Kidney (tissue), 14 donors: ENCODE results near the gene NR1H2. TPM values are rescaled to one million over a fixed set of nuclear protein-coding genes. Genes with fewer than 3 reads are reported as not detected.
"Not testable (repeated sequence)": the region's sequence is repeated elsewhere in the genome, so short reads cannot be mapped to it uniquely, and the experiment has no call there.

Experiments used
- DNase-seq, 5 donors: peaks; one replicate each; pipeline ENCODE4 v3.0.0-alpha.2; 2013 to 2020
- FAIRE-seq: peaks from 2 replicates; lab custom pipeline; 2012; peaks lifted over from hg19 to GRCh38; lab: Jason Lieb, UNC
- H3K27ac ChIP-seq, 2 donors: one replicate each; pipeline ENCODE4 v1.7.0; 2013; ENCODE audit warnings: low read depth in 2 of 2, low read length in 2 of 2, inconsistent platforms in 1 of 2
- H3K27me3 ChIP-seq: one replicate; pipeline ENCODE4 v1.7.1; 2013; ENCODE audit warnings: low read length, inconsistent platforms; ENCODE audit not compliant: control insufficient read depth, insufficient read depth
- H3K36me3 ChIP-seq, 3 donors: one replicate each; pipeline versions ENCODE4 v1.7.0 to v1.7.1; 2013; ENCODE audit warnings: low read length in 3 of 3, control low read depth in 1 of 3, inconsistent platforms in 1 of 3; ENCODE audit not compliant: insufficient read depth in 3 of 3, control insufficient read depth in 2 of 3
- H3K4me1 ChIP-seq, 3 donors: one replicate each; pipeline versions ENCODE4 v1.7.0 to v1.7.1; 2013; ENCODE audit warnings: low read length in 3 of 3, inconsistent platforms in 1 of 3, low read depth in 1 of 3; ENCODE audit not compliant: control insufficient read depth in 2 of 3, insufficient read depth in 2 of 3
- H3K4me3 ChIP-seq, 3 donors: one replicate each; pipeline versions ENCODE4 v1.7.0 to v1.8.1; 2013; ENCODE audit warnings: low read length in 3 of 3, control low read depth in 1 of 3, inconsistent platforms in 1 of 3
- H3K9ac ChIP-seq, 3 donors: one replicate each; pipeline versions ENCODE4 v1.7.0 to v1.7.1; 2013; ENCODE audit warnings: low read length in 3 of 3, control low read depth in 1 of 3, inconsistent platforms in 1 of 3
- H3K9me3 ChIP-seq, 3 donors: one replicate each; pipeline versions ENCODE4 v1.7.0 to v1.7.1; 2013; ENCODE audit warnings: low read length in 3 of 3, control low read depth in 1 of 3, inconsistent platforms in 1 of 3; ENCODE audit not compliant: control insufficient read depth in 2 of 3, insufficient read depth in 1 of 3
- intact Hi-C: fragments of 100-400 bp; cut with DNase I; formaldehyde crosslinking; loops from one replicate; pipeline ENCODE4 v1.11.1; 2022
- polyA plus RNA-seq: library from polyadenylated mRNA; stranded (reverse); fragments of 350-450 nt; fragmentation: Illumina TruSeq; extraction: RNeasy Lipid Tissue Mini Kit (QIAGEN cat#74804); gene quantifications from one replicate; pipeline ENCODE4 v1.2.3, GENCODE V29; 2014; ENCODE audit warnings: low read depth, low replicate concordance; ENCODE audit not compliant: insufficient read depth
- total RNA-seq: library from RNA; stranded (reverse); fragmentation: NEBNext Ultra II Directional; extraction: Animal tissue kit (Norgen Biotek cat#: 25700); gene quantifications from one replicate; pipeline ENCODE4 v1.2.1, GENCODE V29; 2021
- TF ChIP-seq, protein P1 (sequence below): IDR thresholded peaks from 3 replicates; pipeline ENCODE4 v1.5.1; 2012; ENCODE audit warnings: mild to moderate bottlenecking, moderate library complexity, borderline replicate concordance; ENCODE audit not compliant: insufficient read depth; ENCODE audit errors: extremely low read depth
- donor health status: control.
- donor health status: control.
- donor health status: control.
- donor health status: control.
- donor health status: control.
- donor health status: DM: yes; HTN: yes; CAD: no.
- donor health status: Normal renal cell carcinoma (clear cell type).

Gene NR1H2
- total and polyA plus RNA-seq, 2 donors from 2014 or later: 59.7 to 80.4 TPM

DNA sequence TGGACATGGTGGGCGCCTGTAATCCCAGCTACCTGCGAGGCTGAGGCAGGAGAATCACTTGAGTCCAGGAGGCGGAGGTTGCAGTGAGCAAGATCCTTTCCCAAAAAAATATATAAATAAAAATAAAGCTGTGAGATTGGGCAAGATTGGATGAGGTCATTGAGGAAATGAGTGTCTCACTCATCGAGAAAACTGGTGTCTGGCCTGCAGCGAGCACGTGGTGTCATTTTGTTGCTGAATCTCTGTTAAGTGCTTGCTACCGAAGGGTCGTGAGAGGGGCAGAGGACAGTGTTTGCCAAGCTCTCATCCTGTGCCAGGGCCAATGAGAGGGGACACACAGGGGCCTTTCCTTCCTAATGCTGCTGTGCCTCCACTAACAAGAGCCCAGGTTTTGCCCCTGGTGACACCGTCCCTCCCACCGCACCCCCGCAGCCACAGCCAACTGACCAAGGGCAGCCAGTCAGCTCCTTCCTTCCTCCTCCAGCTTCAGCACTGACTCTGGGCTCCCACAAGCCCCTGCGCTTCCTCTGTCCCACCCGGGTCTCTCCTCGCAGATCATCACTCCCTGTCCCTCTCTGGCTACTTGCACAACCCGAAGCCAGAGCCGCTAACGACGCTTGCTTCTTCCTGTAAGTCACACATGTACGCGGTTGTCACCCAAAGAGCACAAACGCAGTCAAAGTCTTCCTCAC is 11.1 kb downstream of the NR1H2 start:
- no peaks in the 10 kb centered on the region for H3K9me3 ChIP-seq
- FAIRE-seq: no peak
- DNase-seq: peak in 1 of 5 donors; percentile 73
- no peak overlapping the region for H3K27ac ChIP-seq
- H3K4me3 ChIP-seq: no peak overlapping the region
- no peak overlapping the region for H3K9ac ChIP-seq
- no peaks in the 10 kb centered on the region for H3K27me3 ChIP-seq
- H3K4me1 ChIP-seq: peaks cover 0 to 10% (median 0%) of the 10 kb centered on the region in 3 donors
- TF ChIP-seq, protein P1, sequence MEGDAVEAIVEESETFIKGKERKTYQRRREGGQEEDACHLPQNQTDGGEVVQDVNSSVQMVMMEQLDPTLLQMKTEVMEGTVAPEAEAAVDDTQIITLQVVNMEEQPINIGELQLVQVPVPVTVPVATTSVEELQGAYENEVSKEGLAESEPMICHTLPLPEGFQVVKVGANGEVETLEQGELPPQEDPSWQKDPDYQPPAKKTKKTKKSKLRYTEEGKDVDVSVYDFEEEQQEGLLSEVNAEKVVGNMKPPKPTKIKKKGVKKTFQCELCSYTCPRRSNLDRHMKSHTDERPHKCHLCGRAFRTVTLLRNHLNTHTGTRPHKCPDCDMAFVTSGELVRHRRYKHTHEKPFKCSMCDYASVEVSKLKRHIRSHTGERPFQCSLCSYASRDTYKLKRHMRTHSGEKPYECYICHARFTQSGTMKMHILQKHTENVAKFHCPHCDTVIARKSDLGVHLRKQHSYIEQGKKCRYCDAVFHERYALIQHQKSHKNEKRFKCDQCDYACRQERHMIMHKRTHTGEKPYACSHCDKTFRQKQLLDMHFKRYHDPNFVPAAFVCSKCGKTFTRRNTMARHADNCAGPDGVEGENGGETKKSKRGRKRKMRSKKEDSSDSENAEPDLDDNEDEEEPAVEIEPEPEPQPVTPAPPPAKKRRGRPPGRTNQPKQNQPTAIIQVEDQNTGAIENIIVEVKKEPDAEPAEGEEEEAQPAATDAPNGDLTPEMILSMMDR: no peak
- no peaks in the 10 kb centered on the region for H3K36me3 ChIP-seq
- intact Hi-C loops: no loop called here

DNA sequence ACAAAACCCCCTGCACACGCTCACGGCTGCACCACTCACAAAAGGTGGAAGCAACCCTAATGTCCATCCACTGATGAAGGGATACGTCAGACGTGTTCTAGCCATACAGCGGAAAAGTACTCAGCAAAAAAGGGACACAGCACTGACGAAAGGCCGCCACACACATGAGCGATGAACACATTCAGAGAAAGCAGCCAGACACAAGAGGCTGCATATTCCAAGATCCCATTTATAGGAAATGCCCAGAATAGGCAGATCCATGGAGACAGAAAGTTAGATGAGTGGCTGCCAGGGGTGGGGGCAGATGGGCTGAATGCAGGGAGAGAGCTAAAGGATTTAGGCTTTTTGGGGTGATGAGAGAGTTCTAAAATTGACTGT is 11.6 kb downstream of the NR1H2 start:
- no peaks in the 10 kb centered on the region for H3K9me3 ChIP-seq
- intact Hi-C loops: no loop called here
- H3K27ac ChIP-seq: no peak overlapping the region
- peaks cover 0 to 10% (median 0%) of the 10 kb centered on the region in 3 donors for H3K4me1 ChIP-seq
- no peak for DNase-seq
- no peak overlapping the region for H3K4me3 ChIP-seq
- FAIRE-seq: no peak
- no peak overlapping the region for H3K9ac ChIP-seq
- no peaks in the 10 kb centered on the region for H3K36me3 ChIP-seq
- H3K27me3 ChIP-seq: no peaks in the 10 kb centered on the region
- TF ChIP-seq, protein P1: no peak

DNA sequence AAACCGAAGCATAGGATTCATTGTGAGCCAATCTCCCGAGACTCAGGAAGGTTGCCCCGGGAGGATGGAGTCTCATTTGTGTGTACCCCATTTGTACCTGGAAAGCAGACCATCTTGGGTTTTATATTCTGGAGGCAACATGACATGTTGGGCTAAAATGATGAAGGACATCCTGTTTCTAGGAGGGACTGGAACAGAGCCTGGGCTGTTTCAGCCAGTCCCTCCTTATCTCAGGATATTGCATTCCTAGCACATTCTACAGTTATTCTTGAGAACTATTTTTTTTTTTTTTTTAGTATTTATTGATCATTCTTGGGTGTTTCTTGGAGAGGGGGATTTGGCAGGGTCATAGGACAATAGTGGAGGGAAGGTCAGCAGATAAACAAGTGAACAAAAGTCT is 14.0 kb downstream of the NR1H2 start:
- FAIRE-seq, H3K4me1 ChIP-seq, H3K36me3 ChIP-seq, H3K9ac ChIP-seq, DNase-seq, H3K27me3 ChIP-seq, H3K27ac ChIP-seq, H3K4me3 ChIP-seq, intact Hi-C loops, H3K9me3 ChIP-seq: not testable (repeated sequence)

DNA sequence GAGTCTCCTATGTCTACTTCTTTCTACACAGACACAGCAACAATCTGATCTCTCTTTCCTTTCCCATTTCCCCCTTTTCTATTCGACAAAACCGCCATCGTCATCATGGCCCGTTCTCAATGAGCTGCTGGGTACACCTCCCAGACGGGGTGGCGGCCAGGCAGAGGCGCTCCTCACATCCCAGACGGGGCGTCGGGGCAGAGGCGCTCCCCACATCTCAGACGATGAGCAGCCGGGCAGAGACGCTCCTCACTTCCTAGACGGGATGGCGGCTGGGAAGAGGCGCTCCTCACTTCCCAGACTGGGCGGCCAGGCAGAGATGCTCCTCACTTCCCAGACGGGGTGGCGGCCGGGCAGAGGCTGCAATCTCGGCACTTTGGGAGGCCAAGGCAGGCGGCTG is 14.7 kb downstream of the NR1H2 start:
- H3K36me3 ChIP-seq, FAIRE-seq, H3K9me3 ChIP-seq, intact Hi-C loops, H3K9ac ChIP-seq, H3K27ac ChIP-seq, H3K4me3 ChIP-seq, H3K4me1 ChIP-seq, H3K27me3 ChIP-seq: not testable (repeated sequence)
- DNase-seq: peak in 1 of 5 donors; percentile 36
